BE2C (cell line): ENCODE measurements around the gene KIRREL1.

Source experiments
- DNase-seq: peaks from one replicate; pipeline ENCODE4 v3.0.0-alpha.2; 2020
- H3K27me3 ChIP-seq: fragments of 250-450 bp; sonication (Bioruptor Pico); 2 replicates; pipeline ENCODE4 v1.5.1; 2020; ENCODE audit warnings: mild to moderate bottlenecking
- H3K36me3 ChIP-seq: fragments of 250-450 bp; sonication (Bioruptor Pico); 2 replicates; pipeline ENCODE4 v1.5.1; 2020; ENCODE audit warnings: mild to moderate bottlenecking
- H3K4me1 ChIP-seq: fragments of 250-450 bp; sonication (Bioruptor Pico); 2 replicates; pipeline ENCODE4 v1.5.1; 2020
- H3K4me3 ChIP-seq: 2 replicates; pipeline ENCODE4 v1.5.1; 2011; ENCODE audit warnings: low read depth, low read length
- H3K9me3 ChIP-seq: fragments of 250-450 bp; sonication (Bioruptor Pico); 2 replicates; pipeline ENCODE4 v1.5.1; 2020
- CTCF ChIP-seq: IDR thresholded peaks from 2 replicates; pipeline ENCODE4 v1.5.1; 2012; ENCODE audit warnings: mild to moderate bottlenecking, low read depth, low read length

KIRREL1 gene

GRCh38 chr1:157988002-157988401, 5.4 kb upstream of the KIRREL1 start:
- TF ChIP-seq CTCF: no peak
- Histone ChIP-seq H3K27me3 (peaks cover 2% of the 10 kb centered on the region), H3K36me3 (no peaks in the 10 kb centered on the region), H3K4me3 (no peak overlapping the region), H3K4me1 (no peaks in the 10 kb centered on the region), H3K9me3 (no peaks in the 10 kb centered on the region)
- DNase-seq: no peak

GRCh38 chr1:157992031-157992832, 1.2 kb upstream of the KIRREL1 start:
- DNase-seq: peak; percentile 47
- Histone ChIP-seq H3K4me3 (no peak overlapping the region), H3K27me3 (peaks cover 16% of the 10 kb centered on the region), H3K4me1 (no peaks in the 10 kb centered on the region), H3K36me3 (no peaks in the 10 kb centered on the region), H3K9me3 (no peaks in the 10 kb centered on the region)
- peak; percentile 96 for TF ChIP-seq CTCF

GRCh38 chr1:157992833-157993146, 655 bp upstream of the KIRREL1 start:
- no peak for DNase-seq
- H3K4me1 ChIP-seq: no peaks in the 10 kb centered on the region
- H3K36me3 ChIP-seq: no peaks in the 10 kb centered on the region
- peaks cover 16% of the 10 kb centered on the region for H3K27me3 ChIP-seq
- no peaks in the 10 kb centered on the region for H3K9me3 ChIP-seq
- no peak for TF ChIP-seq CTCF
- no peak overlapping the region for H3K4me3 ChIP-seq

- Histone ChIP-seq H3K36me3 (no peaks in the 10 kb centered on the region), H3K4me1 (no peaks in the 10 kb centered on the region), H3K27me3 (peaks cover 16% of the 10 kb centered on the region), H3K9me3 (no peaks in the 10 kb centered on the region), H3K4me3 (no peak overlapping the region)
- TF ChIP-seq CTCF: no peak
- DNase-seq: no peak
These were observed 617 bp downstream of the KIRREL1 start for GRCh38 chr1:157993918-157994605.

GRCh38 chr1:157994704-157995582, 1.5 kb downstream of the KIRREL1 start:
- Histone ChIP-seq H3K4me3 (no peak overlapping the region), H3K36me3 (no peaks in the 10 kb centered on the region), H3K27me3 (peaks cover 16% of the 10 kb centered on the region), H3K9me3 (no peaks in the 10 kb centered on the region), H3K4me1 (no peaks in the 10 kb centered on the region)
- TF ChIP-seq CTCF: no peak
- DNase-seq: no peak
